Trophoblast cell (in vitro differentiated cells and primary cell): ENCODE data around the gene GULP1.

ENCODE experiments used
- DNase-seq, 2 donors: peaks; one replicate each; pipeline ENCODE4 v3.0.0-alpha.2; 2016
- H2AFZ ChIP-seq: 2 replicates; pipeline ENCODE4 v1.6.1; 2013; ENCODE audit warnings: low read length, moderate library complexity, mild to moderate bottlenecking; ENCODE audit not compliant: insufficient read depth, poor library complexity
- H2AK5ac ChIP-seq: 2 replicates; pipeline ENCODE4 v1.6.1; 2013; ENCODE audit warnings: mild to moderate bottlenecking, low read length
- H2BK120ac ChIP-seq: 2 replicates; pipeline ENCODE4 v1.6.1; 2013; ENCODE audit warnings: low read length, mild to moderate bottlenecking, moderate library complexity; ENCODE audit not compliant: insufficient read depth, poor library complexity
- H2BK12ac ChIP-seq: 2 replicates; pipeline ENCODE4 v1.6.1; 2013; ENCODE audit warnings: mild to moderate bottlenecking, low read length, moderate library complexity
- H2BK5ac ChIP-seq: 2 replicates; pipeline ENCODE4 v1.6.1; 2013; ENCODE audit warnings: low read length, low read depth, moderate library complexity, mild to moderate bottlenecking; ENCODE audit not compliant: poor library complexity
- H3K14ac ChIP-seq: 2 replicates; pipeline ENCODE4 v1.6.1; 2013; ENCODE audit warnings: mild to moderate bottlenecking, low read length
- H3K18ac ChIP-seq: 2 replicates; pipeline ENCODE4 v1.6.1; 2013; ENCODE audit warnings: mild to moderate bottlenecking, low read length
- H3K23ac ChIP-seq: 2 replicates; pipeline ENCODE4 v1.6.1; 2013; ENCODE audit warnings: low read length
- H3K27ac ChIP-seq: 2 replicates; pipeline ENCODE4 v1.5.1; 2013; ENCODE audit warnings: low read depth, mild to moderate bottlenecking, inconsistent platforms, low read length, moderate library complexity
- H3K27me3 ChIP-seq: 2 replicates; pipeline ENCODE4 v1.6.1; 2013; ENCODE audit warnings: inconsistent platforms, mild to moderate bottlenecking, low read length, moderate library complexity; ENCODE audit not compliant: insufficient read depth
- H3K36me3 ChIP-seq, 2 experiments: 1 replicate in 1 of 2; 2 replicates in 1 of 2; pipeline ENCODE4 v1.6.1; 2013; ENCODE audit warnings: low read length in 2 of 2, mild to moderate bottlenecking in 2 of 2, moderate library complexity in 1 of 2; ENCODE audit not compliant: insufficient read depth in 2 of 2, control insufficient read depth in 1 of 2
- H3K4ac ChIP-seq: 2 replicates; pipeline ENCODE4 v1.6.1; 2013; ENCODE audit warnings: low read depth, mild to moderate bottlenecking, low read length, moderate library complexity
- H3K4me1 ChIP-seq, 2 experiments: 1 replicate in 1 of 2; 2 replicates in 1 of 2; pipeline ENCODE4 v1.6.1; 2013; ENCODE audit warnings: low read length in 2 of 2, mild to moderate bottlenecking in 2 of 2, moderate library complexity in 1 of 2; ENCODE audit not compliant: insufficient read depth in 2 of 2, control insufficient read depth in 1 of 2
- H3K4me2 ChIP-seq: 2 replicates; pipeline ENCODE4 v1.6.1; 2013; ENCODE audit warnings: inconsistent platforms, mild to moderate bottlenecking, low read length, moderate library complexity
- H3K4me3 ChIP-seq: 2 replicates; pipeline ENCODE4 v1.5.1; 2013; ENCODE audit warnings: mild to moderate bottlenecking, low read depth, low read length, inconsistent platforms
- H3K79me1 ChIP-seq: one replicate; pipeline ENCODE4 v1.6.1; 2013; ENCODE audit warnings: low read length
- H3K79me2 ChIP-seq: 2 replicates; pipeline ENCODE4 v1.6.1; 2013; ENCODE audit warnings: low read length, mild to moderate bottlenecking; ENCODE audit not compliant: control insufficient read depth, insufficient read depth, poor library complexity
- H3K9ac ChIP-seq: 2 replicates; pipeline ENCODE4 v1.6.1; 2013; ENCODE audit warnings: mild to moderate bottlenecking, low read length
- H3K9me3 ChIP-seq: 2 replicates; pipeline ENCODE4 v1.6.1; 2013; ENCODE audit warnings: low read depth, mild to moderate bottlenecking, control low read depth, inconsistent platforms, low read length; ENCODE audit not compliant: insufficient read depth
- H4K12ac ChIP-seq: 2 replicates; pipeline ENCODE4 v1.6.1; 2013; ENCODE audit warnings: low read depth, mild to moderate bottlenecking, low read length, moderate library complexity
- H4K8ac ChIP-seq: 2 replicates; pipeline ENCODE4 v1.6.1; 2013; ENCODE audit warnings: low read depth, mild to moderate bottlenecking, low read length, moderate library complexity
- H4K91ac ChIP-seq: one replicate; pipeline ENCODE4 v1.6.1; 2013; ENCODE audit warnings: low read depth, mild to moderate bottlenecking, low read length, moderate library complexity
- WGBS: extraction: QIAGEN DNeasy Blood & Tissue Kit; methylation state at CpG from one replicate; pipeline ENCODE4 v1.1.7; 2013; ENCODE audit warnings: missing lambda C conversion rate; ENCODE audit not compliant: insufficient read length, insufficient coverage; ENCODE audit errors: extremely low coverage; 5-methylcytosine and 5-hydroxymethylcytosine counted together

Gene GULP1

DNA sequence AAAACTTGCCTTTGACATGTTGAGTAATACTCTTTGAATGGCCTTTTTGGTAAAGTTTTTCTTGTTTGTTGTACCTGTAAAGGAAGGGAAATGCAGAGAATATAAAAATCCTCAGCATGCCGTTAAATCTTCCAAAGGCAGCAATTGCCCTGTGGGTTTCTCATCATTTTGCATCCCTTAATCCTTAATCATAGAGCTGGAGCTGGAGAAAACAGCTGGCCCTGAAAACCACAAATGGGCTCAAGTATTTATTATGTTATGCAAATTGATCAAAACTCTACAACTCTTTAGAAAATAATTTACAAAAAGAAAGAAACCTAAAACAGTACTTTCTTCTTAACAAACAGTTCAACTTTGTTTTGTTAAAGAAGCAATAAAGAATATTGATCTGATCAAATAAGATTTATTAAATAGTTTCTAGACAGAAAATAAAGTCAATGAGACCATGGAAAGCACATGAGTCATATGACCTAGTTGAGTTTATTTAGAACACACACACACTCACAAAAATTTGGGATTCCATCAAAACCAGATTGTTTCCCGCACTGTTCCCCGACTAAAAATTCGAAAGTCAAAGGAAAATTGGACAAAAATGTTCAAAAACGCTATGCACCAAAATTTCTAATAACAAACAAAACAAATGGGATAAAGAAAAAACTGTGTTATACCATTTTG, 309.0 kb downstream of the GULP1 start:
- Histone ChIP-seq H3K14ac (no peak overlapping the region), H2AK5ac (no peak overlapping the region), H3K79me1 (no peaks in the 10 kb centered on the region), H3K4me3 (no peak overlapping the region), H2BK120ac (no peak overlapping the region), H3K36me3 (peaks cover 0 to under 1% of the 10 kb centered on the region in 2 experiments), H3K9ac (no peak overlapping the region), H3K18ac (no peak overlapping the region), H3K27ac (no peak overlapping the region), H3K4me1 (no peaks in the 10 kb centered on the region), H2BK12ac (no peak overlapping the region), H3K9me3 (no peaks in the 10 kb centered on the region), H3K4me2 (no peak overlapping the region), H4K91ac (no peak overlapping the region), H3K23ac (no peak overlapping the region), H2AFZ (no peak overlapping the region), H2BK5ac (no peak overlapping the region), H3K4ac (no peak overlapping the region), H4K8ac (no peak overlapping the region), H4K12ac (no peak overlapping the region), H3K79me2 (no peaks in the 10 kb centered on the region), H3K27me3 (no peaks in the 10 kb centered on the region)
- DNase-seq, result no peak
- WGBS, result no CpG with 5 or more reads among the region's 5 CpGs

DNA sequence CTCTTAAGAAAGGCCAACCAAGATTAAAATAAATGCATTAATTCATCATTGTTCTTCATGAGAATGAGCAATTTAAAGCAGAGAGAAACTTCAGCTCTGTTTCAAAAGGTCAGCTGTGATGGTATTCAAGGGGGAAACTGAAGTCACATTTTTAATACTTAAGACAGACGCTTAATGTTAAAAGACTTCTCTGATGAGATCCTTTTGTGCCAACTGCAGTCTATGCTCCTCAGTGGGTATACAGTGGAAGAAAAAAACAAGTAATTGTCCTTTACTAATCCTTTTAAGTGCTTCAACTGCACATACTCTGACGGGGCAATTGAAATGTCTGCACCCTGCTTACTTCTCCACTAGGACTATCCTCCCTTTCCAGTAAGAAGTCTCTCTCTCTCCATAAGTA, 309.7 kb downstream of the GULP1 start:
- no CpG with 5 or more reads among the region's 2 CpGs for WGBS
- Histone ChIP-seq H3K9me3 (no peaks in the 10 kb centered on the region), H3K4me2 (no peak overlapping the region), H4K91ac (no peak overlapping the region), H3K4me3 (no peak overlapping the region), H3K36me3 (peaks cover 0 to 3% of the 10 kb centered on the region in 2 experiments), H4K12ac (no peak overlapping the region), H2BK12ac (no peak overlapping the region), H3K4me1 (no peaks in the 10 kb centered on the region), H3K23ac (no peak overlapping the region), H2BK120ac (no peak overlapping the region), H3K27me3 (no peaks in the 10 kb centered on the region), H2AK5ac (no peak overlapping the region), H3K79me1 (no peaks in the 10 kb centered on the region), H2BK5ac (no peak overlapping the region), H3K79me2 (no peaks in the 10 kb centered on the region), H3K14ac (no peak overlapping the region), H3K18ac (no peak overlapping the region), H3K27ac (no peak overlapping the region), H2AFZ (no peak overlapping the region), H3K9ac (no peak overlapping the region), H4K8ac (no peak overlapping the region), H3K4ac (no peak overlapping the region)
- DNase-seq, result no peak

DNA sequence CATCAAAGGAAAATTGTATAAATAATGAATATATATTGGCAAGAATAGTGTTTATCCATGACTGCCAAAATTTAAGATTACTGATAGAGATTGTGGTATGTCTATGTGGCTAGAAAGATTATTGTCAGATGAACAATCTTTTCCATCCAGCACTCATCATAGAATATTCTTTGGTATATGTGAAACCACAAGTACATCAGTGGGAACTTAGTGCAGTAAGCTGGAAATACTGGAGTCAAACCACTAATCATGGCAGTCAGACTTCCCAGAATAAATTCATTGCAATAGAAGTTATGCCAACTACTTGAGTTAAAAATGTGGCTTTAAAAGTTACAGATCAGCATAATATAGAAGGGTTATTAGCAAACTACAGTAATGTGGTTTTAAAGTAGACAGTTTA, 310.3 kb downstream of the GULP1 start:
- no peak overlapping the region for H4K8ac ChIP-seq
- H3K4me1 ChIP-seq, result no peaks in the 10 kb centered on the region
- H3K14ac ChIP-seq, result no peak overlapping the region
- H2BK12ac ChIP-seq, result no peak overlapping the region
- H2AK5ac ChIP-seq, result no peak overlapping the region
- H3K36me3 ChIP-seq, result peaks cover 0 to 3% of the 10 kb centered on the region in 2 experiments
- H2AFZ ChIP-seq, result no peak overlapping the region
- no peak overlapping the region for H3K9ac ChIP-seq
- no peak overlapping the region for H2BK5ac ChIP-seq
- H3K4ac ChIP-seq, result no peak overlapping the region
- no peak overlapping the region for H3K23ac ChIP-seq
- no peaks in the 10 kb centered on the region for H3K79me2 ChIP-seq
- no peak overlapping the region for H3K4me2 ChIP-seq
- no peak for DNase-seq
- no peak overlapping the region for H4K91ac ChIP-seq
- no peak overlapping the region for H4K12ac ChIP-seq
- H2BK120ac ChIP-seq, result no peak overlapping the region
- H3K79me1 ChIP-seq, result no peaks in the 10 kb centered on the region
- H3K18ac ChIP-seq, result no peak overlapping the region
- H3K9me3 ChIP-seq, result no peaks in the 10 kb centered on the region
- H3K4me3 ChIP-seq, result no peak overlapping the region
- H3K27ac ChIP-seq, result no peak overlapping the region
- H3K27me3 ChIP-seq, result no peaks in the 10 kb centered on the region

DNA sequence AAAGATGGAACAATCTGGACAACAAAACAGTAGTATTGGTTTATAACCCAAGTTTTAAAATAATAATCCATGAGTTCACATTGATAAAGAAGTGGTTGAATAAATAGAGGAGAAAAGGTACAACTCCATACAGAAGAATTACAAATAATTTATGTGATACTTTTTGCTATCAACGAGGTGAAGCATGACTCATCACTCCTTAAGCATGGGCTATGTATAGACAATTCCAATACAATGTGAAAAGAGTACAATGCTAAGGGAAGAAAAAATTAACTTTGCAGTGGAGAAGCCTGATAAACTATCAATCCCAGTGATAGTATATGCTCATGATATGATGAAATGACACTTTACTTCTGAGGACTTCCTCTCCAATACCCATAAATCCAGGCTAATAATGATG, 312.9 kb downstream of the GULP1 start:
- H3K36me3 ChIP-seq, result peaks cover 0 to 3% of the 10 kb centered on the region in 2 experiments
- no peak for DNase-seq
- H2AK5ac ChIP-seq, result no peak overlapping the region
- no peak overlapping the region for H2AFZ ChIP-seq
- H3K79me2 ChIP-seq, result no peaks in the 10 kb centered on the region
- no peak overlapping the region for H3K9ac ChIP-seq
- H3K4me2 ChIP-seq, result no peak overlapping the region
- no peak overlapping the region for H2BK5ac ChIP-seq
- no peak overlapping the region for H3K14ac ChIP-seq
- H3K4ac ChIP-seq, result no peak overlapping the region
- no peak overlapping the region for H4K12ac ChIP-seq
- H2BK12ac ChIP-seq, result no peak overlapping the region
- no peak overlapping the region for H3K23ac ChIP-seq
- no peaks in the 10 kb centered on the region for H3K27me3 ChIP-seq
- H3K27ac ChIP-seq, result no peak overlapping the region
- WGBS, result no CpG with 5 or more reads among the region's 1 CpG
- no peaks in the 10 kb centered on the region for H3K4me1 ChIP-seq
- H3K9me3 ChIP-seq, result no peaks in the 10 kb centered on the region
- H4K8ac ChIP-seq, result no peak overlapping the region
- no peak overlapping the region for H3K4me3 ChIP-seq
- H3K18ac ChIP-seq, result no peak overlapping the region
- H2BK120ac ChIP-seq, result no peak overlapping the region
- H4K91ac ChIP-seq, result no peak overlapping the region
- H3K79me1 ChIP-seq, result no peaks in the 10 kb centered on the region
